ENCODE data around the gene FCRL6.

The FCRL6 gene

GRCh38 chr1:159799446-159799985 lies 2.6 kb upstream of the FCRL6 start:
- DNase-seq (ENCODE audit: low spot score), result no peak

- peak; percentile 46 for DNase-seq (ENCODE audit: low spot score)
Measured at GRCh38 chr1:159800177-159800930, 1.8 kb upstream of the FCRL6 start.

GRCh38 chr1:159803956-159804689 lies 2.0 kb downstream of the FCRL6 start:
- no peak for DNase-seq (ENCODE audit: low spot score)

- no peak for DNase-seq (ENCODE audit: low spot score)
Measured at GRCh38 chr1:159804924-159805323, 2.8 kb downstream of the FCRL6 start.

- DNase-seq (ENCODE audit: low spot score), result no peak
Measured at GRCh38 chr1:159815926-159816325, 13.8 kb downstream of the FCRL6 start.

- DNase-seq (ENCODE audit: low spot score), result no peak
Measured at GRCh38 chr1:159817276-159818041, 15.3 kb downstream of the FCRL6 start.

- DNase-seq (ENCODE audit: low spot score), result no peak
Measured at GRCh38 chr1:159821171-159821867, 19.2 kb downstream of the FCRL6 start.

GRCh38 chr1:159823406-159823805 lies 21.2 kb downstream of the FCRL6 start:
- no peak for DNase-seq (ENCODE audit: low spot score)

GRCh38 chr1:159825564-159825963 lies 23.4 kb downstream of the FCRL6 start:
- DNase-seq (ENCODE audit: low spot score), result no peak

GRCh38 chr1:159826441-159827101 lies 24.4 kb downstream of the FCRL6 start, which contains the start of gene SLAMF8:
TSS of gene SLAMF8 (plus strand) at chr1:159826873. CDS start at chr1:159826899, 26 bp downstream.
- DNase-seq (ENCODE audit: low spot score), result peak; percentile 55

GRCh38 chr1:159827102-159827490 lies 24.9 kb downstream of the FCRL6 start:
- peak; percentile 8 for DNase-seq (ENCODE audit: low spot score)

GRCh38 chr1:159827549-159827948 lies 25.4 kb downstream of the FCRL6 start:
- peak; percentile 37 for DNase-seq (ENCODE audit: low spot score)

- no peak for DNase-seq (ENCODE audit: low spot score)
Measured at GRCh38 chr1:159828176-159828575, 26.0 kb downstream of the FCRL6 start.

GRCh38 chr1:159828581-159829272 lies 26.6 kb downstream of the FCRL6 start:
- DNase-seq (ENCODE audit: low spot score), result no peak

- no peak for DNase-seq (ENCODE audit: low spot score)
Measured at GRCh38 chr1:159829273-159829634, 27.1 kb downstream of the FCRL6 start.

- no peak for DNase-seq (ENCODE audit: low spot score)
Measured at GRCh38 chr1:159829822-159830465, 27.8 kb downstream of the FCRL6 start.

GRCh38 chr1:159830722-159831121 lies 28.6 kb downstream of the FCRL6 start:
- DNase-seq (ENCODE audit: low spot score), result no peak

- no peak for DNase-seq (ENCODE audit: low spot score)
Measured at GRCh38 chr1:159831412-159832141, 29.4 kb downstream of the FCRL6 start.

- no peak for DNase-seq (ENCODE audit: low spot score)
Measured at GRCh38 chr1:159832309-159832708, 30.1 kb downstream of the FCRL6 start.

Measured in CD4-positive, alpha-beta T cell treated with Interleukin-2 at 100 ng/mL for 4 hours (primary cell).